Measurements from ENCODE around the gene DSC1. TPM values are rescaled to one million over a fixed set of nuclear protein-coding genes. Genes with fewer than 3 reads are reported as not detected.

Gene DSC1
- total RNA-seq, 2 donors from 2014 or later = not detected

- Histone ChIP-seq H3K9me3 (ENCODE audit: control insufficient read depth, low read length) (no peaks in the 10 kb centered on the region), H3K9ac (ENCODE audit: extremely low read depth, low read length, poor library complexity, severe bottlenecking) (no peak overlapping the region), H3K4me1 (ENCODE audit: control insufficient read depth, insufficient read depth, low read length) (peaks cover 8% of the 10 kb centered on the region), H3K27ac (ENCODE audit: low read depth, low read length) (no peak overlapping the region), H3K27me3 (ENCODE audit: control insufficient read depth, insufficient read depth, low read length, poor library complexity, severe bottlenecking) (peaks cover 54% of the 10 kb centered on the region), H3K36me3 (ENCODE audit: control insufficient read depth, insufficient read depth, low read length) (no peaks in the 10 kb centered on the region), H3K4me3 (ENCODE audit: low read length) (no peak overlapping the region)
- no peaks in the 10 kb centered on the region for H3K36me3 Mint-ChIP-seq (ENCODE audit: low read depth)
- DNase-seq = no peak
- peaks cover 54% of the 10 kb centered on the region for H3K4me1 Mint-ChIP-seq
- H3K27me3 Mint-ChIP-seq (ENCODE audit: insufficient read depth) = peaks cover 2% of the 10 kb centered on the region
- H3K4me3 Mint-ChIP-seq = no peak overlapping the region
- 87 to 91% methylated on average over 5 to 6 of the region's 6 CpGs for WGBS, 2 experiments (ENCODE audit: insufficient coverage in 1 of 2, insufficient read length in 1 of 2)
- TF ChIP-seq, protein P1, sequence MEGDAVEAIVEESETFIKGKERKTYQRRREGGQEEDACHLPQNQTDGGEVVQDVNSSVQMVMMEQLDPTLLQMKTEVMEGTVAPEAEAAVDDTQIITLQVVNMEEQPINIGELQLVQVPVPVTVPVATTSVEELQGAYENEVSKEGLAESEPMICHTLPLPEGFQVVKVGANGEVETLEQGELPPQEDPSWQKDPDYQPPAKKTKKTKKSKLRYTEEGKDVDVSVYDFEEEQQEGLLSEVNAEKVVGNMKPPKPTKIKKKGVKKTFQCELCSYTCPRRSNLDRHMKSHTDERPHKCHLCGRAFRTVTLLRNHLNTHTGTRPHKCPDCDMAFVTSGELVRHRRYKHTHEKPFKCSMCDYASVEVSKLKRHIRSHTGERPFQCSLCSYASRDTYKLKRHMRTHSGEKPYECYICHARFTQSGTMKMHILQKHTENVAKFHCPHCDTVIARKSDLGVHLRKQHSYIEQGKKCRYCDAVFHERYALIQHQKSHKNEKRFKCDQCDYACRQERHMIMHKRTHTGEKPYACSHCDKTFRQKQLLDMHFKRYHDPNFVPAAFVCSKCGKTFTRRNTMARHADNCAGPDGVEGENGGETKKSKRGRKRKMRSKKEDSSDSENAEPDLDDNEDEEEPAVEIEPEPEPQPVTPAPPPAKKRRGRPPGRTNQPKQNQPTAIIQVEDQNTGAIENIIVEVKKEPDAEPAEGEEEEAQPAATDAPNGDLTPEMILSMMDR (conservative IDR thresholded peaks at IDR 0.05) = no peak
- no peaks in the 10 kb centered on the region for H3K9me3 Mint-ChIP-seq
- no peak overlapping the region for H3K27ac Mint-ChIP-seq
These were observed 44.7 kb upstream of the DSC1 start for GRCh38 chr18:31207391-31207790.

DNA sequence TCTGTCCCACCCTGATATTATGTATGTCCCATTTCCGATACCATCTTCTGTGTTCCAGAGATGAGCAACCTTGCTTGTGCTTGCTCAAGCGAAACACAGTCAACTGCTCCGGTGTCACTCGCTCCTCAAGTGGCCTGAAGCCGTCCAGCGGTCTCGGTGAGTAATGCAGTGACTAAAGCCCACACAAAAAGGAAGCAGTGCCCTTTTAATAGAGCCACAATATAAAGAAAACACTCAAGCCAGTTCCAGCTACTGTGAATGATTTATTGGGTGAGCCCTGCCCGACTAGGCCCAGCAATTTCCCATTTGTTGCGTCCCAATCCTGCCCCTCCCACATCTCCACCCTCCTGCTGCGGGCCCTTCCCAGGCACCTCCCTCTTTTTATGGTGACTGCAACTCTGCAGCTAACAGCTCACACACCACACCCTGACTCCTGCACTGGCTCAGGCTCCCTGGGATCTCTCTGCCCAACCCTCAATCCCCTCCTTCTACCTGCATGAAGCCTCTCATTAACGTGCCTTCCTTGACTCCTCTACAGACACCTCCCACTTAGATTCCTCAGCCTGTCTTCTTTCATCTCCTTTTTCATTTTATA, 44.2 kb upstream of the DSC1 start:
- Histone ChIP-seq H3K27ac (ENCODE audit: low read depth, low read length) (peak overlapping the region; percentile 13), H3K9me3 (ENCODE audit: control insufficient read depth, low read length) (no peaks in the 10 kb centered on the region), H3K36me3 (ENCODE audit: control insufficient read depth, insufficient read depth, low read length) (no peaks in the 10 kb centered on the region), H3K4me1 (ENCODE audit: control insufficient read depth, insufficient read depth, low read length) (peaks cover 8% of the 10 kb centered on the region), H3K27me3 (ENCODE audit: control insufficient read depth, insufficient read depth, low read length, poor library complexity, severe bottlenecking) (peaks cover 54% of the 10 kb centered on the region), H3K9ac (ENCODE audit: extremely low read depth, low read length, poor library complexity, severe bottlenecking) (no peak overlapping the region), H3K4me3 (ENCODE audit: low read length) (no peak overlapping the region)
- no peaks in the 10 kb centered on the region for H3K9me3 Mint-ChIP-seq
- peaks cover 2% of the 10 kb centered on the region for H3K27me3 Mint-ChIP-seq (ENCODE audit: insufficient read depth)
- peaks cover 51% of the 10 kb centered on the region for H3K4me1 Mint-ChIP-seq
- no peak overlapping the region for H3K27ac Mint-ChIP-seq
- TF ChIP-seq, protein P1 (conservative IDR thresholded peaks at IDR 0.05) = no peak
- 64 to 77% methylated on average over 4 to 11 of the region's 11 CpGs for WGBS, 2 experiments (ENCODE audit: insufficient coverage in 1 of 2, insufficient read length in 1 of 2)
- H3K36me3 Mint-ChIP-seq (ENCODE audit: low read depth) = no peaks in the 10 kb centered on the region
- peak; percentile 77 for DNase-seq
- H3K4me3 Mint-ChIP-seq = no peak overlapping the region

GRCh38 chr18:31206071-31206470, 43.4 kb upstream of the DSC1 start:
- Mint-ChIP-seq H3K9me3 (no peaks in the 10 kb centered on the region), H3K27me3 (ENCODE audit: insufficient read depth) (peaks cover 2% of the 10 kb centered on the region), H3K27ac (no peak overlapping the region), H3K4me3 (no peak overlapping the region), H3K4me1 (peaks cover 46% of the 10 kb centered on the region), H3K36me3 (ENCODE audit: low read depth) (no peaks in the 10 kb centered on the region)
- no peak overlapping the region for H3K4me3 ChIP-seq (ENCODE audit: low read length)
- no peaks in the 10 kb centered on the region for H3K36me3 ChIP-seq (ENCODE audit: control insufficient read depth, insufficient read depth, low read length)
- TF ChIP-seq, protein P1 (conservative IDR thresholded peaks at IDR 0.05) = no peak
- no peaks in the 10 kb centered on the region for H3K9me3 ChIP-seq (ENCODE audit: control insufficient read depth, low read length)
- no peak for DNase-seq
- no peak overlapping the region for H3K27ac ChIP-seq (ENCODE audit: low read depth, low read length)
- no peak overlapping the region for H3K9ac ChIP-seq (ENCODE audit: extremely low read depth, low read length, poor library complexity, severe bottlenecking)
- H3K4me1 ChIP-seq (ENCODE audit: control insufficient read depth, insufficient read depth, low read length) = peaks cover 8% of the 10 kb centered on the region
- 90% methylated on average over 2 to 5 of the region's 5 CpGs for WGBS, 2 experiments (ENCODE audit: insufficient coverage in 1 of 2, insufficient read length in 1 of 2)
- H3K27me3 ChIP-seq (ENCODE audit: control insufficient read depth, insufficient read depth, low read length, poor library complexity, severe bottlenecking) = peaks cover 54% of the 10 kb centered on the region

All from endodermal cell (in vitro differentiated cells).